HepG2 (cell line): ENCODE measurements around the gene ABHD18. TPM values are rescaled to one million over a fixed set of nuclear protein-coding genes. Genes with fewer than 3 reads are reported as not detected.

ENCODE experiments used
- BRD4 ChIP-seq: sonication (generic); formaldehyde crosslinking; IDR thresholded peaks from 2 replicates; pipeline ENCODE4 v1.4.0; 2020; ENCODE audit warnings: missing genetic modification reagents
- GABPA ChIP-seq, 2 experiments: IDR thresholded peaks; 2 replicates each; pipeline ENCODE4 v1.6.1; 2011 to 2016; ENCODE audit warnings: low read depth in 2 of 2, low read length in 1 of 2, missing biosample characterization in 1 of 2, missing genetic modification characterization in 1 of 2
- HOXD1 ChIP-seq: sonication (generic); formaldehyde crosslinking; IDR thresholded peaks from 2 replicates; pipeline ENCODE4 v1.5.0; 2020; ENCODE audit warnings: missing genetic modification reagents
- IKZF1 ChIP-seq: fragments of 450-650 bp; IDR thresholded peaks from 2 replicates; pipeline ENCODE4 v1.7.1; 2016
- NFE2 ChIP-seq: sonication (generic); formaldehyde crosslinking; IDR thresholded peaks from 2 replicates; pipeline ENCODE4 v1.4.0; 2020; ENCODE audit warnings: missing genetic modification reagents
- PBX2 ChIP-seq: IDR thresholded peaks from 2 replicates; pipeline ENCODE4 v1.6.1; 2016; ENCODE audit warnings: control low read depth
- RXRB ChIP-seq: IDR thresholded peaks from 2 replicates; pipeline ENCODE4 v1.6.1; 2016; ENCODE audit warnings: borderline replicate concordance, missing genetic modification reagents, missing compliant biosample characterization
- SIX4 ChIP-seq: sonication (generic); formaldehyde crosslinking; IDR thresholded peaks from 2 replicates; pipeline ENCODE4 v1.4.0; 2020; ENCODE audit warnings: missing genetic modification reagents
- YY1 ChIP-seq: IDR thresholded peaks from 2 replicates; pipeline ENCODE4 v1.6.1; 2011; ENCODE audit warnings: low read length, low read depth, moderate library complexity, mild to moderate bottlenecking; ENCODE audit not compliant: insufficient read depth, insufficient replicate concordance
- ZKSCAN1 ChIP-seq: fragments of 150-350 bp; IDR thresholded peaks from 2 replicates; pipeline ENCODE4 v1.6.1; 2014; ENCODE audit warnings: low read length
- ZMAT3 ChIP-seq: sonication (generic); formaldehyde crosslinking; conservative IDR thresholded peaks from 2 replicates; pipeline ENCODE4 v1.7.0; 2021; ENCODE audit warnings: missing genetic modification reagents
- ZMYM4 ChIP-seq: sonication (generic); formaldehyde crosslinking; IDR thresholded peaks from 2 replicates; pipeline ENCODE4 v1.8.1; 2023; ENCODE audit warnings: mild to moderate bottlenecking, missing genetic modification reagents
- ZNF142 ChIP-seq: sonication (generic); formaldehyde crosslinking; IDR thresholded peaks from 2 replicates; pipeline ENCODE4 v1.4.0; 2020; ENCODE audit warnings: missing genetic modification reagents
- ZNF432 ChIP-seq: sonication (generic); formaldehyde crosslinking; IDR thresholded peaks from 2 replicates; pipeline ENCODE4 v1.5.0; 2020; ENCODE audit warnings: missing genetic modification reagents, mild to moderate bottlenecking, borderline replicate concordance
- polyA plus RNA-seq, 8 experiments: library from polyadenylated mRNA; depleted of rRNA in 3 of 8; stranded (reverse) in 7 of 8; unstranded in 1 of 8; fragments of >200 nt; fragmentation: Illumina TruSeq in 4 of 8; extraction: Trizol in 4 of 8; gene quantifications; 2 replicates each; pipeline versions ENCODE4 v1.2.1 to v1.2.3, GENCODE V29; 2011 to 2016; ENCODE audit warnings: low read depth in 4 of 8, missing spikeins in 1 of 8, mixed read lengths in 1 of 8; ENCODE audit not compliant: insufficient read depth in 1 of 8
- total RNA-seq, 5 experiments: library from RNA; depleted of rRNA; stranded (reverse); fragments of >200 nt; fragmentation: Illumina TruSeq; extraction: Trizol; gene quantifications; 2 replicates each; pipeline ENCODE4 v1.2.3, GENCODE V29; 2016; ENCODE audit warnings: low read depth in 1 of 5
- TF ChIP-seq, protein P1 (sequence below): sonication (generic); formaldehyde crosslinking; IDR thresholded peaks from 2 replicates; pipeline ENCODE4 v1.8.0; 2022; ENCODE audit warnings: mild to moderate bottlenecking, missing genetic modification reagents; ENCODE audit not compliant: insufficient replicate concordance
- TF ChIP-seq, protein P2 (sequence below): sonication (generic); formaldehyde crosslinking; IDR thresholded peaks from 2 replicates; pipeline ENCODE4 v1.5.0; 2020; ENCODE audit warnings: missing genetic modification reagents, mild to moderate bottlenecking, borderline replicate concordance
- TF ChIP-seq, protein P3 (sequence below): sonication (generic); formaldehyde crosslinking; IDR thresholded peaks from 2 replicates; pipeline ENCODE4 v1.5.0; 2020; ENCODE audit warnings: missing genetic modification reagents, mild to moderate bottlenecking, borderline replicate concordance

ABHD18 gene
- total and polyA plus RNA-seq, 2 of the 13 experiments (the other 11 are each of a cell fraction or from before 2014, with no cell fraction given): 5.5 to 16.3 TPM

DNA sequence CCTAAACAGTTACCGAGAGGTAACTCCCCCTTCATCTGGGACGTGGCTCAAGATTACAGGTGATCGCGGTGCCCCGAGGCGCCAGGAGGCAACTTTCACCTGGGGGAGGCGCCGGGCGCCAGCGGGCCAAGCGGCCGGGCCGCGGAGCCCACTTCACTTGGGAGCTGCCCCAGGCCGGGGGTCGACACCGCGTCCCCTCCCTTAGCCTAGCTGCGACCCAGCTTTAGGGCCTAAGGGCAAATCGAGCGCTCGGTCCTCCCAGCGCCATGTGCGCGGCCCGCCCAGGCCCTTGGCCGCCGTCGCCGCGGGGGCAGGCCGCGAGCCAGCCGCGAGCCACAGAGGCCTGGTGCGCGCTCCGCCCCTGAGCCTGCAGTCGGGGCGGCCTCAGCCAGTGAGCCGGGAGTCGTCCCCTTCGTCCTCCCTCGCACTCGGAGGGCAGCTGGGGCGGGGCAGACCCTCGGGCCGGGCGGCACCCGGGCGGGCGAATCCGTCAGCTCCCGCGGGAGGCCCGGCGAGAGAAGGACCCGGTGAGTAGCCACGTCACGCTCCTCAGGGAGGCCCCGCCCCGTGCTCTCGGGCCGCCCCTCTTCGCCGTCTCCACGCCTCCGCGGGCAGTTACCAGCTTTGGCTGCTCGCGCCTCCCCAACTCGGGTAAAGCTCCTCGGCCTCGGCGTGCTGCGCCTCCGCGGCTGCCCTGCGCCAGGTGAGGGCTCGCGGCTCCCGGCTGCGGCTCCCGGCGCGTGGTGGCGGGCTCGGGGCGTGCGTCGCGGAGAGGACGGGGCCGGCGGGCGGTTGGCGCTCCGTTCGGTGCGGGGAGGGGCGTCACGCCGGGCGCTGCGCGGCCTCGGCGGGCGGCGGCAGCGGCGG is 95.7 kb downstream of the ABHD18 start, which contains the start of gene LARP1B (continued):
- TF ChIP-seq NFE2 (CRISPR knock-in tag) (no peak), RXRB (CRISPR knock-in tag) (no peak), YY1 (peak; percentile 80), BRD4 (CRISPR knock-in tag) (peak; percentile 73; the same call in 1 of the 2 replicates), ZMAT3 (CRISPR knock-in tag) (0 out of 2 replicates have a peak, but pooled peaks have one; percentile 39), PBX2 (CRISPR knock-in tag) (no peak), ZNF142 (CRISPR knock-in tag) (peak; percentile 99), HOXD1 (no peak; the same call in 1 of the 2 replicates), ZNF432 (CRISPR knock-in tag) (no peak), IKZF1 (no peak), GABPA (IDR thresholded peaks at IDR 0.05; ENCODE audit: low read depth, low read length) (no peak), GABPA (CRISPR knock-in tag; IDR thresholded peaks at IDR 0.05; ENCODE audit: low read depth) (no peak), ZMYM4 (CRISPR knock-in tag) (peak; percentile 90), ZKSCAN1 (no peak), SIX4 (CRISPR knock-in tag) (no peak)
- TF ChIP-seq, protein P1, sequence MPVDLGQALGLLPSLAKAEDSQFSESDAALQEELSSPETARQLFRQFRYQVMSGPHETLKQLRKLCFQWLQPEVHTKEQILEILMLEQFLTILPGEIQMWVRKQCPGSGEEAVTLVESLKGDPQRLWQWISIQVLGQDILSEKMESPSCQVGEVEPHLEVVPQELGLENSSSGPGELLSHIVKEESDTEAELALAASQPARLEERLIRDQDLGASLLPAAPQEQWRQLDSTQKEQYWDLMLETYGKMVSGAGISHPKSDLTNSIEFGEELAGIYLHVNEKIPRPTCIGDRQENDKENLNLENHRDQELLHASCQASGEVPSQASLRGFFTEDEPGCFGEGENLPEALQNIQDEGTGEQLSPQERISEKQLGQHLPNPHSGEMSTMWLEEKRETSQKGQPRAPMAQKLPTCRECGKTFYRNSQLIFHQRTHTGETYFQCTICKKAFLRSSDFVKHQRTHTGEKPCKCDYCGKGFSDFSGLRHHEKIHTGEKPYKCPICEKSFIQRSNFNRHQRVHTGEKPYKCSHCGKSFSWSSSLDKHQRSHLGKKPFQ: peak; percentile 33
- TF ChIP-seq, protein P2, sequence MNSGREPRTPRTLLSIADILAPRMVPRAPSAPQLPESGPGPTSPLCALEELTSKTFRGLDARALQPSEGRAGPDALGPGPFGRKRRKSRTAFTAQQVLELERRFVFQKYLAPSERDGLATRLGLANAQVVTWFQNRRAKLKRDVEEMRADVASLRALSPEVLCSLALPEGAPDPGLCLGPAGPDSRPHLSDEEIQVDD: peak; percentile 95
- TF ChIP-seq, protein P3, sequence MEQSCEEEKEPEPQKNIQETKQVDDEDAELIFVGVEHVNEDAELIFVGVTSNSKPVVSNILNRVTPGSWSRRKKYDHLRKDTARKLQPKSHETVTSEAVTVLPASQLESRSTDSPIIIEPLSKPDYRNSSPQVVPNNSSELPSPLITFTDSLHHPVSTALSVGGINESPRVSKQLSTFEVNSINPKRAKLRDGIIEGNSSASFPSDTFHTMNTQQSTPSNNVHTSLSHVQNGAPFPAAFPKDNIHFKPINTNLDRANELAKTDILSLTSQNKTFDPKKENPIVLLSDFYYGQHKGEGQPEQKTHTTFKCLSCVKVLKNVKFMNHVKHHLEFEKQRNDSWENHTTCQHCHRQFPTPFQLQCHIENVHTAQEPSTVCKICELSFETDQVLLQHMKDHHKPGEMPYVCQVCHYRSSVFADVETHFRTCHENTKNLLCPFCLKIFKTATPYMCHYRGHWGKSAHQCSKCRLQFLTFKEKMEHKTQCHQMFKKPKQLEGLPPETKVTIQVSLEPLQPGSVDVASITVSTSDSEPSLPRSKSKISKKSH: 0 out of 2 replicates have a peak, but pooled peaks have one; percentile 44
